Trophoblast cell (in vitro differentiated cells and primary cell): ENCODE data around the gene NDUFB3.

Source experiments
- DNase-seq, 2 donors: peaks; one replicate each; pipeline ENCODE4 v3.0.0-alpha.2; 2016
- H2AFZ ChIP-seq: 2 replicates; pipeline ENCODE4 v1.6.1; 2013; ENCODE audit warnings: low read length, moderate library complexity, mild to moderate bottlenecking; ENCODE audit not compliant: insufficient read depth, poor library complexity
- H2AK5ac ChIP-seq: 2 replicates; pipeline ENCODE4 v1.6.1; 2013; ENCODE audit warnings: mild to moderate bottlenecking, low read length
- H2BK120ac ChIP-seq: 2 replicates; pipeline ENCODE4 v1.6.1; 2013; ENCODE audit warnings: low read length, mild to moderate bottlenecking, moderate library complexity; ENCODE audit not compliant: insufficient read depth, poor library complexity
- H2BK12ac ChIP-seq: 2 replicates; pipeline ENCODE4 v1.6.1; 2013; ENCODE audit warnings: mild to moderate bottlenecking, low read length, moderate library complexity
- H2BK5ac ChIP-seq: 2 replicates; pipeline ENCODE4 v1.6.1; 2013; ENCODE audit warnings: low read length, low read depth, moderate library complexity, mild to moderate bottlenecking; ENCODE audit not compliant: poor library complexity
- H3K14ac ChIP-seq: 2 replicates; pipeline ENCODE4 v1.6.1; 2013; ENCODE audit warnings: mild to moderate bottlenecking, low read length
- H3K18ac ChIP-seq: 2 replicates; pipeline ENCODE4 v1.6.1; 2013; ENCODE audit warnings: mild to moderate bottlenecking, low read length
- H3K23ac ChIP-seq: 2 replicates; pipeline ENCODE4 v1.6.1; 2013; ENCODE audit warnings: low read length
- H3K27ac ChIP-seq: 2 replicates; pipeline ENCODE4 v1.5.1; 2013; ENCODE audit warnings: low read depth, mild to moderate bottlenecking, inconsistent platforms, low read length, moderate library complexity
- H3K27me3 ChIP-seq: 2 replicates; pipeline ENCODE4 v1.6.1; 2013; ENCODE audit warnings: inconsistent platforms, mild to moderate bottlenecking, low read length, moderate library complexity; ENCODE audit not compliant: insufficient read depth
- H3K36me3 ChIP-seq, 2 experiments: 1 replicate in 1 of 2; 2 replicates in 1 of 2; pipeline ENCODE4 v1.6.1; 2013; ENCODE audit warnings: low read length in 2 of 2, mild to moderate bottlenecking in 2 of 2, moderate library complexity in 1 of 2; ENCODE audit not compliant: insufficient read depth in 2 of 2, control insufficient read depth in 1 of 2
- H3K4ac ChIP-seq: 2 replicates; pipeline ENCODE4 v1.6.1; 2013; ENCODE audit warnings: low read depth, mild to moderate bottlenecking, low read length, moderate library complexity
- H3K4me1 ChIP-seq, 2 experiments: 1 replicate in 1 of 2; 2 replicates in 1 of 2; pipeline ENCODE4 v1.6.1; 2013; ENCODE audit warnings: low read length in 2 of 2, mild to moderate bottlenecking in 2 of 2, moderate library complexity in 1 of 2; ENCODE audit not compliant: insufficient read depth in 2 of 2, control insufficient read depth in 1 of 2
- H3K4me2 ChIP-seq: 2 replicates; pipeline ENCODE4 v1.6.1; 2013; ENCODE audit warnings: inconsistent platforms, mild to moderate bottlenecking, low read length, moderate library complexity
- H3K4me3 ChIP-seq: 2 replicates; pipeline ENCODE4 v1.5.1; 2013; ENCODE audit warnings: mild to moderate bottlenecking, low read depth, low read length, inconsistent platforms
- H3K79me1 ChIP-seq: one replicate; pipeline ENCODE4 v1.6.1; 2013; ENCODE audit warnings: low read length
- H3K79me2 ChIP-seq: 2 replicates; pipeline ENCODE4 v1.6.1; 2013; ENCODE audit warnings: low read length, mild to moderate bottlenecking; ENCODE audit not compliant: control insufficient read depth, insufficient read depth, poor library complexity
- H3K9ac ChIP-seq: 2 replicates; pipeline ENCODE4 v1.6.1; 2013; ENCODE audit warnings: mild to moderate bottlenecking, low read length
- H3K9me3 ChIP-seq: 2 replicates; pipeline ENCODE4 v1.6.1; 2013; ENCODE audit warnings: low read depth, mild to moderate bottlenecking, control low read depth, inconsistent platforms, low read length; ENCODE audit not compliant: insufficient read depth
- H4K12ac ChIP-seq: 2 replicates; pipeline ENCODE4 v1.6.1; 2013; ENCODE audit warnings: low read depth, mild to moderate bottlenecking, low read length, moderate library complexity
- H4K8ac ChIP-seq: 2 replicates; pipeline ENCODE4 v1.6.1; 2013; ENCODE audit warnings: low read depth, mild to moderate bottlenecking, low read length, moderate library complexity
- H4K91ac ChIP-seq: one replicate; pipeline ENCODE4 v1.6.1; 2013; ENCODE audit warnings: low read depth, mild to moderate bottlenecking, low read length, moderate library complexity
- WGBS: extraction: QIAGEN DNeasy Blood & Tissue Kit; methylation state at CpG from one replicate; pipeline ENCODE4 v1.1.7; 2013; ENCODE audit warnings: missing lambda C conversion rate; ENCODE audit not compliant: insufficient read length, insufficient coverage; ENCODE audit errors: extremely low coverage; 5-methylcytosine and 5-hydroxymethylcytosine counted together

NDUFB3 gene

DNA sequence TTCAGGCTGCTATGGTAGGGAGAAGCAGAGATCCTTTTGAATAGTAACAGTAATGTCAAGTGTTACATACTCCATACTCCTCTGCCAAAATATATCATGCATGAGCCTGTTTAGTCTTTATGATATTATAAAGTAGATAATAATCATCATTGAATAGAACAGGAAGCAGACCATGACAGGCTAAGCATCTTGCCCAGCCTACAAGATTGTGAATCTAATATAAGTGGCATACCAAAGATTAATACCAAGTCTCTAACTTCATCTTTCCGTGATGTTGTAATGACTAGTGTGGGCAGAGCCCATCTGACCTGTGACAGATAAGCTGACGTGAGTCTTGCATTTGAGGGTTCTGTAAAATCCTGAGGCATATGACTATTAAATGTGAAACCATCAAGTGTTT, 13.1 kb downstream of the NDUFB3 start:
- Histone ChIP-seq H4K12ac (no peak overlapping the region), H3K27ac (no peak overlapping the region), H2BK12ac (no peak overlapping the region), H3K36me3 (peaks cover 13 to 22% of the 10 kb centered on the region in 2 experiments), H3K27me3 (no peaks in the 10 kb centered on the region), H3K79me2 (no peaks in the 10 kb centered on the region), H2AFZ (no peak overlapping the region), H3K4me2 (no peak overlapping the region), H3K4me3 (no peak overlapping the region), H4K91ac (no peak overlapping the region), H3K18ac (no peak overlapping the region), H3K23ac (no peak overlapping the region), H4K8ac (no peak overlapping the region), H3K9ac (no peak overlapping the region), H2BK120ac (no peak overlapping the region), H3K4me1 (no peaks in the 10 kb centered on the region), H3K4ac (no peak overlapping the region), H3K9me3 (no peaks in the 10 kb centered on the region), H3K14ac (no peak overlapping the region), H2BK5ac (no peak overlapping the region), H3K79me1 (no peaks in the 10 kb centered on the region), H2AK5ac (no peak overlapping the region)
- no CpG with 5 or more reads among the region's 2 CpGs for WGBS
- DNase-seq, result no peak

DNA sequence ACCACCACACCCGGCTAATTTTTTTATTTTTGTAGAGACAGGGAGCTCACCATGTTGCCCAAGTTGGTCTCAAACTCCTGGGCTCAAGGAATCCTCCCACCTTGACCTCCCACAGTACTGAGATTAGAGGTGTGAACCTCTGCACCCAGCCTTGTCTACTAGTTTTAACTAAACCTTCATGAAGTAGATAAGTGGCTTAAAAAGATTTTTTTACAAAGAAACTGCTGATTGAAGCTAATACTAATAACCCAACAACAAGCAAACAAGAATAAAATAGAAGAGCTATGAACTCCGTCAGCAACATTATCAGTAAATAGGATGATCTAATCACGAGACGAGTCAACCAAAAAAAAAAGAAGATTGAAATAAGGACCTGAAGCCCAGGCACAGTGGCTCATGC, 18.8 kb downstream of the NDUFB3 start:
- no peak for DNase-seq
- Histone ChIP-seq H2BK5ac (no peak overlapping the region), H2BK120ac (no peak overlapping the region), H4K8ac (no peak overlapping the region), H3K9me3 (no peaks in the 10 kb centered on the region), H2BK12ac (no peak overlapping the region), H2AFZ (no peak overlapping the region), H3K23ac (no peak overlapping the region), H3K27me3 (no peaks in the 10 kb centered on the region), H3K79me1 (no peaks in the 10 kb centered on the region), H3K4me3 (no peak overlapping the region), H3K14ac (no peak overlapping the region), H3K36me3 (peaks cover 9 to 11% of the 10 kb centered on the region in 2 experiments), H2AK5ac (no peak overlapping the region), H3K9ac (no peak overlapping the region), H4K12ac (no peak overlapping the region), H3K27ac (no peak overlapping the region), H3K79me2 (no peaks in the 10 kb centered on the region), H3K18ac (no peak overlapping the region), H3K4me2 (no peak overlapping the region), H3K4ac (no peak overlapping the region), H4K91ac (no peak overlapping the region), H3K4me1 (no peaks in the 10 kb centered on the region)
- WGBS, result no CpG with 5 or more reads among the region's 4 CpGs

GRCh38 chr2:201093573-201093972, 21.8 kb downstream of the NDUFB3 start:
- Histone ChIP-seq H3K4ac (no peak overlapping the region), H3K79me2 (no peaks in the 10 kb centered on the region), H4K12ac (no peak overlapping the region), H3K4me1 (no peaks in the 10 kb centered on the region), H3K79me1 (no peaks in the 10 kb centered on the region), H4K8ac (no peak overlapping the region), H4K91ac (no peak overlapping the region), H3K4me2 (no peak overlapping the region), H2BK5ac (no peak overlapping the region), H2BK12ac (no peak overlapping the region), H2AFZ (no peak overlapping the region), H3K9me3 (no peaks in the 10 kb centered on the region), H3K9ac (no peak overlapping the region), H2BK120ac (no peak overlapping the region), H3K36me3 (peaks cover 2 to 3% of the 10 kb centered on the region in 2 experiments), H3K27me3 (no peaks in the 10 kb centered on the region), H3K4me3 (no peak overlapping the region), H3K23ac (no peak overlapping the region), H3K27ac (no peak overlapping the region), H3K14ac (no peak overlapping the region), H2AK5ac (no peak overlapping the region), H3K18ac (no peak overlapping the region)
- no CpG with 5 or more reads among the region's 5 CpGs for WGBS
- peak; percentile 10 to 94 for DNase-seq

GRCh38 chr2:201100497-201100896, 28.7 kb downstream of the NDUFB3 start:
- H2BK12ac ChIP-seq, result no peak overlapping the region
- H3K79me1 ChIP-seq, result no peaks in the 10 kb centered on the region
- H2BK5ac ChIP-seq, result no peak overlapping the region
- no peaks in the 10 kb centered on the region for H3K9me3 ChIP-seq
- no peak for DNase-seq
- no peak overlapping the region for H2BK120ac ChIP-seq
- H2AK5ac ChIP-seq, result no peak overlapping the region
- H3K36me3 ChIP-seq, result no peaks in the 10 kb centered on the region
- no peak overlapping the region for H3K4me2 ChIP-seq
- WGBS, result no CpG with 5 or more reads among the region's 3 CpGs
- no peak overlapping the region for H3K4me3 ChIP-seq
- no peaks in the 10 kb centered on the region for H3K4me1 ChIP-seq
- no peak overlapping the region for H3K4ac ChIP-seq
- H3K18ac ChIP-seq, result no peak overlapping the region
- no peaks in the 10 kb centered on the region for H3K27me3 ChIP-seq
- H3K9ac ChIP-seq, result no peak overlapping the region
- H3K23ac ChIP-seq, result no peak overlapping the region
- no peak overlapping the region for H4K12ac ChIP-seq
- H2AFZ ChIP-seq, result no peak overlapping the region
- no peak overlapping the region for H3K14ac ChIP-seq
- H3K79me2 ChIP-seq, result no peaks in the 10 kb centered on the region
- no peak overlapping the region for H4K8ac ChIP-seq
- no peak overlapping the region for H3K27ac ChIP-seq
- no peak overlapping the region for H4K91ac ChIP-seq
